A673 (cell line): Measurements from ENCODE around the gene LRRC9. TPM values are rescaled to one million over a fixed set of nuclear protein-coding genes. Genes with fewer than 3 reads are reported as not detected.
"Not testable (repeated sequence)": the region's sequence is repeated elsewhere in the genome, so short reads cannot be mapped to it uniquely, and the experiment has no call there.

Experiments used
- BruUV-seq: library from RNA; stranded (reverse); fragments of 400-500 nt; replicated peaks from 2 replicates; lab custom pipeline; 2021; lab: Mats Ljungman, UMichigan
- CTCF ChIA-PET: fragments of 300-600 bp; sonication (Branson Sonifier 250); formaldehyde crosslinking; loops from one replicate; lab custom pipeline; 2022; ENCODE audit warnings: antibody characterized with exemption; lab: Charles Lee
- POLR2A ChIA-PET: fragments of 300-600 bp; sonication (Branson Sonifier 250); formaldehyde crosslinking; loops from one replicate; lab custom pipeline; 2022; ENCODE audit warnings: antibody characterized with exemption; ENCODE audit not compliant: low non-redundant PET; lab: Charles Lee
- DNase-seq: peaks from one replicate; pipeline ENCODE4 v3.0.0-alpha.2; 2015; ENCODE audit warnings: low spot score
- H3K27ac ChIP-seq: fragments of 200-600 bp; sonication (generic); 2 replicates; pipeline ENCODE4 v1.5.1; 2016; ENCODE audit warnings: mixed run types, low read depth, mild to moderate bottlenecking, mixed read lengths, antibody characterized with exemption, low read length; ENCODE audit not compliant: poor library complexity, severe bottlenecking
- H3K27me3 ChIP-seq: fragments of 200-600 bp; sonication (generic); replicated peaks from 2 replicates; pipeline ENCODE4 v1.6.1; 2017; ENCODE audit warnings: mixed run types, low read depth, mild to moderate bottlenecking, mixed read lengths, antibody characterized with exemption, low read length; ENCODE audit not compliant: insufficient read depth, poor library complexity
- H3K36me3 ChIP-seq: fragments of 200-600 bp; sonication (generic); 2 replicates; pipeline ENCODE4 v1.6.1; 2016; ENCODE audit warnings: mixed run types, mild to moderate bottlenecking, mixed read lengths, antibody characterized with exemption, low read length; ENCODE audit not compliant: insufficient read depth, poor library complexity, severe bottlenecking
- H3K4me1 ChIP-seq: fragments of 200-600 bp; sonication (generic); 2 replicates; pipeline ENCODE4 v1.6.1; 2017; ENCODE audit warnings: mixed run types, mild to moderate bottlenecking, mixed read lengths, antibody characterized with exemption, low read length; ENCODE audit not compliant: insufficient read depth, poor library complexity, severe bottlenecking
- H3K4me3 ChIP-seq: fragments of 200-600 bp; sonication (generic); 2 replicates; pipeline ENCODE4 v1.5.1; 2016; ENCODE audit warnings: low read depth, mixed run types, mild to moderate bottlenecking, mixed read lengths, low read length; ENCODE audit not compliant: poor library complexity, severe bottlenecking
- H3K9me3 ChIP-seq: fragments of 200-600 bp; sonication (generic); 2 replicates; pipeline ENCODE4 v1.6.1; 2016; ENCODE audit warnings: mixed run types, low read depth, mild to moderate bottlenecking, mixed read lengths, antibody characterized with exemption, low read length; ENCODE audit not compliant: poor library complexity, severe bottlenecking
- CTCF ChIP-seq: fragments of 300-800, 200-600 bp; sonication (generic); conservative IDR thresholded peaks from 2 replicates; pipeline ENCODE4 v1.5.1; 2017; ENCODE audit warnings: low read depth, mild to moderate bottlenecking, antibody characterized with exemption, low read length, moderate library complexity, mixed read lengths
- EZH2 ChIP-seq: fragments of 200-600 bp; sonication (generic); IDR thresholded peaks from 2 replicates; pipeline ENCODE4 v1.6.1; 2017; ENCODE audit warnings: borderline replicate concordance, low read depth, mild to moderate bottlenecking, mixed read lengths, antibody characterized with exemption, low read length; ENCODE audit not compliant: poor library complexity, severe bottlenecking
- intact Hi-C: fragments of 100-400 bp; cut with micrococcal nuclease; formaldehyde crosslinking; loops from one replicate; pipeline ENCODE4 v1.10.0; 2022; ENCODE audit not compliant: unreplicated experiment
- total RNA-seq: library from RNA; stranded (reverse); gene quantifications from 2 replicates; pipeline ENCODE4 v1.2.3, GENCODE V29; 2021

LRRC9 gene
- total RNA-seq, 1 experiment from 2014 or later, result not detected

GRCh38 chr14:59939828-59940227 is 19.9 kb downstream of the LRRC9 start:
- intact Hi-C loops, result loop anchor here (10.0 kb wide), 1 partner anchor 1105 kb away; no protein-coding TSS in a partner anchor
- DNase-seq, result no peak
- Histone ChIP-seq H3K4me1 (no peaks in the 10 kb centered on the region), H3K9me3 (no peaks in the 10 kb centered on the region), H3K36me3 (no peaks in the 10 kb centered on the region), H3K4me3 (no peak overlapping the region), H3K27me3 (no peaks in the 10 kb centered on the region), H3K27ac (no peak overlapping the region)
- ChIA-PET POLR2A (no interaction called here), CTCF (no interaction called here)
- TF ChIP-seq EZH2, result no peak
- TF ChIP-seq CTCF, result no peak
- no TSS peak for BruUV-seq

- intact Hi-C loops, POLR2A ChIA-PET, H3K4me1 ChIP-seq, H3K27ac ChIP-seq, DNase-seq, BruUV-seq, H3K36me3 ChIP-seq, H3K4me3 ChIP-seq, H3K27me3 ChIP-seq, H3K9me3 ChIP-seq, CTCF ChIA-PET: not testable (repeated sequence)
These were observed 22.4 kb downstream of the LRRC9 start for GRCh38 chr14:59942296-59942862.

GRCh38 chr14:59944909-59945308 is 25.0 kb downstream of the LRRC9 start:
- Histone ChIP-seq H3K4me1 (no peaks in the 10 kb centered on the region), H3K4me3 (no peak overlapping the region), H3K36me3 (no peaks in the 10 kb centered on the region), H3K27me3 (no peaks in the 10 kb centered on the region), H3K27ac (no peak overlapping the region), H3K9me3 (no peaks in the 10 kb centered on the region)
- no peak for DNase-seq
- intact Hi-C loops, result no loop called here
- BruUV-seq, result no TSS peak
- TF ChIP-seq EZH2, result no peak
- TF ChIP-seq CTCF, result no peak; the same call in 1 of the 2 replicates
- ChIA-PET CTCF (no interaction called here), POLR2A (no interaction called here)

GRCh38 chr14:59952141-59952540 is 32.2 kb downstream of the LRRC9 start:
- not testable (repeated sequence) for H3K27ac ChIP-seq

GRCh38 chr14:59957890-59958289 is 37.9 kb downstream of the LRRC9 start:
- BruUV-seq, CTCF ChIA-PET, DNase-seq, H3K36me3 ChIP-seq, H3K27me3 ChIP-seq, H3K9me3 ChIP-seq, H3K4me3 ChIP-seq, POLR2A ChIA-PET, H3K4me1 ChIP-seq, H3K27ac ChIP-seq, intact Hi-C loops: not testable (repeated sequence)

More at GRCh38 chr14:59952141-59952540, 32.2 kb downstream of the LRRC9 start:
- H3K9me3 ChIP-seq, BruUV-seq, CTCF ChIA-PET, H3K36me3 ChIP-seq, intact Hi-C loops, H3K4me3 ChIP-seq, POLR2A ChIA-PET, DNase-seq, H3K27me3 ChIP-seq, H3K4me1 ChIP-seq: not testable (repeated sequence)
